Left forelimb (tissue), 1 donor: Measurements from ENCODE around the gene CHL1.

Experiments
- DNase-seq: peaks from one replicate; pipeline ENCODE4 v3.0.0-alpha.2; 2018; ENCODE audit warnings: low spot score

CHL1 gene

DNA sequence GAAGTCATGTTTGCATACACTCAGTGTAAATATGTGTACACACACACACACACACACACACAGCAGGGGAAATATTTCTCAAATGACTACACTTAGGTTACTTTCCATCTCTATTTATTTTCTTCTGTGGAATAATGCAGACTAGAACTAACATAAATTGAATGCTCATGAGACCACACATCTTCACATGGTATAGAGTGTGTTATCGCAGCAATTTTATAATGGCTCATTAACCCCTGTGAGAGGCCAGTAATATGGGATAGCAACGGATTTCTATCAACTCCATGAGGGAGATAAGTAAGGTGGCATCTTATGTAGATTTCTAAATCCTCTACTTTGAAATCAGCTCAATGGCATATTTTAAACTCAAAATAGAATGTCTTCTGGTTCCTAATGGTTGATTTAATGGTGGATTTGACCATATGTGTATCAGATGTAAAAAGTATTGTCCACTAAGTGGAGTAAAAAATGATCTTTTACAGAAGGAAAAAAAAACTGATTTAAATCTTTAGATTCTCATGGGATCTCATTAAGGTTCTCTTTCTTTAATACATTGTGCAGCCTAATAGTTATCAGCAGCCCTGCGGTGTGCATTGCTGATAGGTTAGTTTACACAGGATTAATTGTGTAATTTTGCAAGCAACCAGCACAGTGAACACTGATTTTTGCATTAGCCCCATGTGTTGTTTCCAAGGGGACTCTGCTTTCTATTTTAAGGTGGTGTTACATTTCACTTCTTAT, 32.0 kb downstream of the CHL1 start:
- DNase-seq = no peak

DNA sequence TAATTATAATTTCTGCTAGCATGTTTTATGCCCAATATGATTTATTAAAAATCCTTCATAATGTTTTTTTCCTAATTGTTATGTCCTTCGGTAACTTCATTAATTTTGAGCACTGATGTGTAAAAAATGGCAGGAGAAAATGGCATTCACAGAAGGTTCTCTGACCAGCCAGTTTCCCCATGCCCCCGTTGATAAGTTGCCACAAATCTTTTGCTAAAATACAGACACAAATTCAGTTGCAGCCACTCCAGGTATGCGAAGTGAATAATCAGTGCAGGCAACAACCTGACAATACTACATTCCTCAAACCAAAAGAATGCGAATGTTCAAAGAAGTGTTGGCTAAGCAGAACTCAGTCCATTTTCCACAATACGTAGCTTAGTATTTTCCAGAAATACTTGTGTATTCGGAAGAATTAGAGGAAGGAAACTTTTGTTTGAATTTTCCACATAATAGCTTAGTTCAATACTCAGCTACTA, 32.7 kb downstream of the CHL1 start:
- no peak for DNase-seq

DNA sequence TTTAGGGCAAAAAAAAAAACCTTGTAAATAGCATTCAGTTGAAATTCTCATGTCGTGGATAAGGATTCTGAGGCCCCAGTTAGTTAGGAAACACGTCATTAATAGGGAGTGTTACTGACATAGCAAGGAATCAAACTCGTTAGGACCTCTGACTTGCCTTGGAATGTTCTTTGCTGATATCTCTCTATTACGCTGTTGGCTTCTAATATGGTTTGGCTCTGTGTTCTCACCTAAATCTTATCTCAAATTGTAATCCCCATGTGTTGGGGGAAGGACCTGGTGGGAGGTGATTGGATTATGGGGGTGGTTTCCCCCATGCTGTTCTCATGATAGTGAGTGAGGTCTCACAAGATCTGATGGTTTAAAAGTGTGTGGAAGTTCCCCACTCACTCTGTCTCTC, 40.3 kb downstream of the CHL1 start:
- no peak for DNase-seq

DNA sequence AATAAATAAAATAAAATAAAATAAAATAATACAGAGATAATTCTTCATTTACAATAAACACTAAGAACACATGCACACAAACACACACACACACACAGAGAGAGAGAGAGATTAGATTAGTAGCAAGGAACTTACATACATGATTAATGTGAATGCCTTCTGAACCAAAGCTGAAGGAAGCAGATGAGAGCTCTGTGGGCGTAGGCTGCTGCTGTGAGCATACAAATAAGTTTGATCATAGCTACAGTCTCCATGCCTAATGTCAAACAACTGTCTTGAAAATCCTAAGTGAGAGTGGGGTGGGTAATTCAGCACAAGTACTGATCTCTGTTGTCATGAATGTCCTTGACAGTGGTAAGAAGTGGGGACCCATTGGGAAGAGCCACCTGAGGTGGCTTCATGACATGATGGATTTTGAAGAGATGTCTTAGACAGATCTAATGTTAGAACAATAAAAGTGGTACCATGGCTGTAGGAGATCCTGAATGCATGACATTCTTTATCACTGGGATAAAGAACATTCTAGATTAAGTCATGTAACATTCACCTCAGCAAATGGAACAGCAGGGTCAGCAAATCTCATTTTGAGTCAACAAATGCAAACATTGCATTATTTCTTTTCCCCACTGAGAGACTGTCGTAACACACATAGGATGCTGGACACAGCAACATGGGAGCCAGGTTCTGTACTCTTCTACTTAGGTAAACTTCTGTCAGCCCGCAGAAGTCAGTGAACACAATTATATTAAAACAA, 46.2 kb downstream of the CHL1 start:
- DNase-seq = no peak

DNA sequence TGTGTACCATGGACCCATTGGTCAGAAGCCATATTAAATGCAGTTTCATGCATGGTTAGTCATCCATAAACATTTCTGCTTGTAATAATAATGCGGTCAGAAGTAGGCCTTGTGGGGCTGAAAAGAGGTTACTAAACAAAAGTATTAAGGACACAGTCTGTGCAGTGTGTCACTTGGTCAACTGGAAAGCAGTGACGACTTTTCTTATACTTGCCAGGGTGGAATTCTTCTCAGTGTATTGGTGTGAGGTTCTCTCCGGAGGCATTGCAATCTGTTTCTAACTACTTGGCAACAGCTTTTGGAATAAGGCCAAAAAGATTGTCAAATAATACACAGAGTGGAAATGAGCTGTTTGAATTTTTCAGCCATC, 46.8 kb downstream of the CHL1 start:
- DNase-seq = no peak

DNA sequence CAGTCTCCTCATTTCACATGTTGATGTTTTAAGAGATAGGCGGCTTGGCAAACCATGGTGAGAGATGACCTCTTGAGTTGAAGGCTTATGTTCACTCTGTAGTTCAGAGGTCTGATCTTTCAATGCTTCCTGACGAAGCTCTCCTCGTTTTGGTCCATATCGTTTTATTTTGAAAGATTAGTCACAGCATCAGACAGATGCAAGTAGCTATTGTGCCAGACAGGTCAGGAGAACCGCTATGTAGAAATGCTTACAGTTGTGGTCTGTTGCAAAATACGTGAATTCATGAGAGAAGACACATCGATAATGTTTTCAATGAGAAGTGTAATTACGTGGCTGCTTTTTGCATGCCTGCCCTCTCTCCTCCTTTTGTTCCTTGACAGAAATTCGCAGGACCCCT, 47.5 kb downstream of the CHL1 start:
- no peak for DNase-seq

DNA sequence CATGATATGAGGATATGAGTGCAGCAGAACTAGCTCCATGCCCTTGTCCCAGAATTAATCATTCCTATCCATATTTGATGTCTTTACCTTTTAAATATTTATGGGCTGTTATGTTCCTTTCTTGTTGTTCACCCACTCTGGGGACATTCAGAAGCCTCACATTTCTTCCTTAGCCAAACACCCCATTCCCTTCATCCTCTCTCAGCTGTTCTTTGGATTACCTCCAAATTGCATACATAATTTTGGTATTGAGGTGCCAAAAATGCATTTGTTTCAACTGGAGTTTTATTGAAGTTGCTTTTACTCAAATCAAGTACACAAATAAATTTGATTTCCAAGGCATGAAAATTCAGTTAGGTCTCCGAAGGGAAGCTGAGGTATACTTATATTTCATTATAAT, 51.4 kb downstream of the CHL1 start:
- no peak for DNase-seq

DNA sequence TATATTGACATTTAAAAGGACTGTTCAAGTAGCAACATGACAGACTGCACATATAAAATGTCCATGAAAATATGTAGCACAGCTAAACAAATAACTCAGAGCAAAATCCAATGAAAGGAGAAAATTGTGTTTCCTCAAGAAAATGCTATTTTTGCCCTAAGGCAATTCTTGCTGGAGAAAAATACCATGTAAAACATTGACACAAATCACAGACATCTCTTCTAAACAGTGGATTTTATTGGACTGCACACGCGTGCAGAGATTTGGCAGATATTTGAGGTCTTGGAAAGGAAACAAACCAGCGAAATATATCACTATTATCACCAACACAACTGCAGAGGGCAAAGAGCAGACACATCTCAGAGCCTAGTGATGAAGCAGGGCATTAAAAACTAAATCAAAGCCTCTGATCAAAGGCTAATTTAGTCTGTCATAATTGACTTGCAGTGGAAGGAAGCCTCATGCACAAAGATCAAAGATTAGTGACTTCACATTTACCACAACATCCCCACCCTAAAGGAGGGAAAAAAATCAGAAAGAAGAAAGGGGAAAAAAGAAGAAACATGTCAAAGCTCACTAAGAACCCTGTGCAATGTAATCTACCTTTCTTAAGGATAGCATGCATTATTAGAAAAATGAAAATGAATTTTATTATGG, 52.4 kb downstream of the CHL1 start:
- DNase-seq = no peak

DNA sequence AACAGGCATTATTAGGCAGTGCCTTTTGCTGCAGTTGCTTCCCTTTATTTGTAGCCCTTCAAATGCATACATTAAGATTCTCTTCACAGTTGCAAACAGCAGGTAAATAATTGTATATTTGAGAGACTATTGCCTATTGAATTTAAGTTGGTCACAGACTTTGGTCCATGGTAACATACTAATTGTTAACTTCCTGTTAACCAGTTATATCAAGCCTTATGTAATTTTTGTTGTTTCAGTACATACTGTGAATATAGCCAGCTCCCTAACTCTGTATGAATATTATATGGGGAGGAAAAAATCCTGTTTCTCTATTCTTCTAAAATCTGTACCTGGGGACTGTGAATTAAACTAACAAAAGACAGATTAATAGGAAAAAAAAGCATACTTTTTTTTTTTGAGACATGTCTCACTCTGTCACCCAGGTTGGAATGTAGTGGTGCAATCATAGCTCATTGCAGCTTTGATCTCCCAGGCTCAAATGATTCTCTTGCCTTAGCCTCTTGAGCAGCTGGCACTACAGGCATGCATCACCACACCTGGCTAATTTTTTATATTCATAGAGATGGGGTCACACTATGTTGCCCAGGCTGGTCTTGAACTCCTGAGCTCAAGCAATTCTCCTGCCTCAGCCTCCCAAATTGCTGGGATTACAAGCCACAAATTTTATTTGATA, 53.2 kb downstream of the CHL1 start:
- DNase-seq = no peak

DNA sequence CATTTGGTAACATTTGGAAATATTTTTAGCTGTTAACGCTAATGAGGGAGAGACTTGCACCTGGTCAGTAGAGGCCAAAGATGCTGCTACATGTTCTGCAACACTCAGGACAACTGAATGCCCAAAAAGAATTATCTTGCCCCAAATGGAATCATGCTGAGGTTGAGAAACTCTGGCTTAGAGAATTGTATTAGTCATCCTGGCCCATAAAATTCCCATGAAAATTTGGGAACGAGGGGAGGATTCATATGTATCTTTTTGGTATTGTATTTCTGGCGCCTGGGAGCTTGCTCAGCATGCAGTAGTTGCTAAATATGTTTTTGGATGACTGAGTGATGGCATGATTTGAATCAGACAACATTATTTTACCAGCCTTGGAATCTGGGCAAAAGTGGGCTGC, 59.9 kb downstream of the CHL1 start:
- no peak for DNase-seq

DNA sequence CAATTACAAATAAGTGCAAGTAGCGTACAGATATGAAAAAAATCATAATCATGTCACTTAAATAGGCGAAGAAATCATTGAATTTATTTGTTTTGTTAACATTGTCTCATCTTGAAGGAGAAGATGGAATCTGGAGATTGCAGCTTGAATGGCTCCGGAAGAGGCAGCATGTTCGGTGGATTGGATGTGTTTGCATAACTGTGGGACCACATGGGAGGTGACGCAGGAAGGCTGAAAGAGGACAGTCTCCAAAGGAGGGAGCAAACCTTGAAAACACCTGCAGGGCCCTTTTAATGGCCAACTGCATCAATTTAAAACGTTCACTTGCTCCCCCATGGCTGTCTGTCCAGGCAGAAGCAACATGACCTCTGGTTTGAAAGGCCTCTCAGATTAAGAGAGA, 61.3 kb downstream of the CHL1 start:
- no peak for DNase-seq

DNA sequence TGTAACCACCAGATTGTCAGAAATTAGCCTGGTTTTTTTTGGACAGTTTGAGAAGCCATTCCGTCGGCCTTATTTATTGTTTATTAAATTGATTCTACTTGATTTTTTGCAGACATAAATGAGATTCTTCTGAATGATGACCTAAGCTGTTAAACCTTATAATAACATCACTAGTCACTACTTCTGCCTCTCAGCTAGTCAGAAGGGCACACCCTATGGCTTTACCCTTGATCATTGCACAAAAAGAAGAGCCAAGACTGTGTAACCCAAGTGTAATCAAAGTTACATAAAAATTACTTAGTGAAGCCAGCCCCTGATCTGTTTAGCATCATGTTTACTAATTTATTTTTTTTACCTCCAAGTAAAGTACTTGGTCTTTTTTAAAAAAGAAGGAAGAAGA, 64.3 kb downstream of the CHL1 start:
- DNase-seq = no peak

DNA sequence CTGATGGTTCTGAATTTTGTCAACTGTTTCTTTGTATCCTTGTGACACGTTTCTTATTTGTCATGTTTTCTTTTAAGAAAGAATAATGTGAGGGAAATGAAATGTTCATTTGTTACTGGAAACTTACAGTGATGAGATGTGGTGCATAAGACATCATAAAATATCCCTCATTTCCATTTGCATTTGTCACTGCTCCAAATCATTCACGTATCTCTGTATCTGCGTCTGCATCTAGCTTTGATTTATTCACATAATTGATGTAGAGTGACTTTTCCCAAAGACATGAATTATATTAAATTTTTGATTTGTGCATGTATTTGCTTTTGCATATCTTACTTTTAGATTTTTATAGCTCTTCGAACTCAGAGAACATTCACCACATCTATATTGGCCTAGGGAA, 66.8 kb downstream of the CHL1 start:
- DNase-seq = no peak

DNA sequence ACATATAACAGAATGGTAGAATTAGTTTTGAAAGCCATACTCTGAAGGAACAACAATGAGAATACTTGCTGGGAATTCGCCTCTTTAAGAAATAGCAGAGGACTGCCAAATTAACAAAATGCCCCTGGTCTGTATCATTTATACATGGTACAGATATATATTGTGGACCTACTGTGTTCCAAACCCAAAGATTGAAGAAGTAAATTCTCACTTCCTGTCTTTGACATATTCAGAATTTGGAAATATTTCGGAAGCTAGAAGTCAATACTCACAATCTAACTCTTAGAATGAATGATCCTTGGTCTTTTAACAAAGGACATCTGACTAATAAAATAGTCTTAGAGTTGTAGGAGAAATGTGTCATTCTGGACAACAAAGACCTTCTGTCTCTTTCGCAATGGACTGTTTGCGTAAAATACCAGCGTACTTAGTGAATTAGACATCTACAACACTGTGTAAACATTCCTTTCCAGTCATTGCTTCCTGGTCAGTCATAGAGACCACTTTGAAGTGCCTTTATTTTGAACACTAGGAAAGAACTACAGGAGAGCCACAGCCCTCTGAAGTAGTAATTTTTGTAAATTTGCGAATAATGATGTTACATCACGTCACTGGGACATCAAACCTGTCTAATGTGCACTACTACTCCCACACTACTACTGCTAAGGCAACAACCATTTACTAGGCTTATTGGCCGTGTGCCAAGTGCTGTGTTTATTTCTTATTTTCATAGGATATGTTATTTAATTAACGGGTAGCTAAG, 68.0 kb downstream of the CHL1 start:
- DNase-seq = no peak

DNA sequence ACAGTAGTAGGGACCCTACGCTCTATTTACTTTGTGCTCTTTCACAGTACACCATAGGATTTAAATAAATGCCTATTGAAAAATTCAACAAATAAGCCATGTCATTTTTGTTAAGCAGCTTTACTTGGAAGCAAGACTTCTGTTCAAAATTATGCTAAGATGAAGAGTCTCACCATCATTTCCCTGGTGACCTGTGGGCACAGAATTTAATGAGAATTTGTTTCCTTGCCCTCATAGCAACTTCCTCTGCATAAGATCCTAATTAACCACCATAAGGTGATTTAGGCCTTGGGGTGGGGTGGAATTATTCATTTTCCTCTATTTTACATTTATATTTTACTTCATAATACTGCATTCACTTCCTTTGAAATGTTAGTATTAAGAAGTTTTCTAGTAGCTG, 70.5 kb downstream of the CHL1 start:
- no peak for DNase-seq

DNA sequence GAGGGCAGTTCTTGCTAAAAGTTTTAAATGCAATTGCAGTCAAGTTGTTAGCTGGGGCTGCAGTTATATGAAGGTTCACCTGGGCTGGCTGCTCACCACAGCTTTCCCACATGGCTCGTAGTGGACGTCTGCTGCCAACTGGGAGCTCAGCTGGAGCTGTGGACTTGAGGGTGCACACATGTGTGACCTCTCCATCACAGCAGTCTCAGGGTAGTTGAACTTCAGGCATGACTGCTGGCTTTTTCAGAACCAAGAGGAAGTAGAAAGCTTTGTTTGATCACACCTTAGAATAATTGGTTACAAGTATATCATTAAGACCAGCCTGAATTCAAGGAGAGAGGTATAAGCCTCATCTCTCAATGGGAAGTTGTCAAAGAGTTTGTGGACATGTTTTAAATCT, 74.1 kb downstream of the CHL1 start:
- DNase-seq = no peak

DNA sequence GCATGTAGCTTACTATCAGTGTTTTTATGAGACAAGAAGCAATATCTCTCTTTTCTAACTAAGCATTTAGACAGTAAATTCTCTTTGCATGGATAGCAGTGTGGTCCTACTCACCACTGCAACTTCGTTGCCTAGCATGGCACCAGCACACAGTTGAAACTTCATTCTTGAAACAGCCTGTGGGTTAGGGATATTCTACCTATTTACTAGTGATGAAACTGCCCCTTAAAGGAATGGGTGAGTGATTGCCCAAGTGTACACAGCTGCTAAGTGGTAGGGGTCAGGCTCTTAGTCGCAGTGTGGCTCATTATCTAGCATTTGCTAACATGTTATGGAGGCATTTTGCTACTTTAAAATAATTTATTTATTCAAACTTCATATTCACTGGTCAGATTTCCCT, 78.4 kb downstream of the CHL1 start:
- no peak for DNase-seq

DNA sequence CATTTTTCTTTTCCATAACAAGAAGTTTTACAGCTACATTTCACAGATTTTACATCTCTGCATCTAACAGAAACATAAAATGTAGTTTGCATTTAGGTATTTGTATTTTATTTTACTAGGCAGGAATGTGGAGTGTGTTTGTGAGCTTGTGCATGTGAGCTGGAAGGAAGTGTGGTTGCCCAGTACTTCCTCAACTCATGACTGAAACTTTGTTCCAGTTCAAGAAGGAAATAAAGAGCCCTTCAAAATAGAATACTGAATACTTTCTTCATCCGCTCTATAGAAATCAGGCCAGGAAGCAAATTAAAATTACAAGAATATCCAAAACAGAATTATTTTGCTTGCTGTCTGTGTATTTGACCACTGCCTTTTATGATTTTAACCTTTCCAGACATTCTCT, 81.3 kb downstream of the CHL1 start:
- no peak for DNase-seq

DNA sequence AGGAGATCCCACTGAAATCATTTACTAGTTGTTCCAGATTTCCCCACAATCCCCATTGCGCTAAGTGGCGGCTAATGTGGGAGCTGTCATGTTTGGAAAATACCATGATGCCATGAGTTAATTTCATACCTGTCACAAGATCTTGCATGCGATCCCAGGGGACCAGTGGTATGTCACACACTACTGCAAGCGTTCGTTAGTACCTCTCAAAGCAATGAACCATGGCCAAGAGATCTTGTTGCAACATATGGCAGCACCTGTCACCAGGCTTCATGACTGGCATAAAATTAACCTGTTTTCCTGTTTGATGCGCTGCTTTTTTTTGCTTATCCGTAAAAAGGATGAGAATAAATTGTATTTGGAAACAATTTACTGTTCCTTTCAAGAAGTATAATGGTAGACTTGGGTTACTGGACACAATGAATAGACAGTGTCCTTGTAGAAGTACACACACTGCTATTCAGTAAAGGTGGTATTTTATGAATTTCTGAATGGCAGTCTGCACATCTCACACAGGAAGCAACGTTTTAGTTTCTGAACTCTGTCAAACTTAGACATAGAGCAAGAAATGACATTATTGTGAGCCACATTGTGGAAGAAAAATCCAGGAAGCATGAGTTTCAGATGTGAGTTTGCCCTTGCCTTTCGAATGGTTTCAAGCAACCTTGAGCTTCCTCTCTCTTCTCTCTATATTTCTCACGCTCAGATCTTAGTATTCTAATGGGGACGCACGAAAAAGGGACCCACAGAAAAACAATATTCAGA, 81.9 kb downstream of the CHL1 start:
- no peak for DNase-seq

DNA sequence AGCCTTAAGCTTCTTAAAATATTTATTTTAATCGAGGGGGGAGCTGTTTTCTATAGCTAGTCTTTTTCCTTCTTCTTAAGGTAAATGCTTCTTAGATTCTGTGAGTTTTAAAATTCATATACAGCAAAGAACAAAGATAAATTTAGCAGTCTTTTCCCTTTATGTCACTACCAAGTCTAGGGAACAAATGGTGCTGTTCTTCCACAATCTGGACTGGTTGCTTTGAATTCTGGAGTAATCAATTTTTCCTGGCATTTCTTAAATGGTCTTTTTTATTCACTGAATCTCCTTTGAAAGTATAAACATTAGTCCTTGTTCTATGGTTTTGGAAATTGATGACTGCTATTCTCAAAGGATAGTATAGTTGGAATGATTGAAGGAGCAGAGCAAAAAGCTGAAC, 82.8 kb downstream of the CHL1 start:
- no peak for DNase-seq

DNA sequence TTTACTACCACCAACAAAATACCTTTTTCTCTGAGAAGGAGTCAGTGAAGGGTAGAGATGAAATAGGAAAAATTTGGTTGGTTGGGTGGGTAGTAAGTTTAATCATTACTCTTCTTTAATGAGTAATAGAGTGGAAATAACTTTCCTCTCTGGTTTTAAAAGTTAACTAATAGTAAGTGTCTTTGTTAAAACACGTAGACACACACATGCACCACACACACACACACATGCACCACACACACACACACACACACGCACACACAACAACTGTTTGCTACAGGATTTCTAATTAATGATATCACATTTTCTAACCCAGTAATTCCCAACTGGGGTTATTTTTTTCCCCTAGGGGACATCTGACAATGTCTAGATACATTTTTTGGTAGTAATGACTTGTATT, 84.1 kb downstream of the CHL1 start:
- DNase-seq = no peak
